Stimulated activated CD8-positive, alpha-beta memory T cell treated with anti-CD3 and anti-CD28 coated beads, Interleukin-4, amount 100 ng/mL, for 4 hours (primary cell): ENCODE measurements around the gene SMC3.

Experiments
- DNase-seq, 2 donors: peaks; one replicate each; pipeline ENCODE4 v3.0.0-alpha.2; 2020; ENCODE audit warnings: low read depth in 2 of 2, low spot score in 1 of 2

SMC3 gene

GRCh38 chr10:110644598-110645462 is 77.3 kb downstream of the SMC3 start:
- DNase-seq, result no peak

GRCh38 chr10:110646417-110647135 is 79.1 kb downstream of the SMC3 start:
- no peak for DNase-seq

GRCh38 chr10:110647136-110647430 is 79.6 kb downstream of the SMC3 start:
- no peak for DNase-seq

GRCh38 chr10:110648692-110649346 is 81.3 kb downstream of the SMC3 start:
- no peak for DNase-seq

DNA sequence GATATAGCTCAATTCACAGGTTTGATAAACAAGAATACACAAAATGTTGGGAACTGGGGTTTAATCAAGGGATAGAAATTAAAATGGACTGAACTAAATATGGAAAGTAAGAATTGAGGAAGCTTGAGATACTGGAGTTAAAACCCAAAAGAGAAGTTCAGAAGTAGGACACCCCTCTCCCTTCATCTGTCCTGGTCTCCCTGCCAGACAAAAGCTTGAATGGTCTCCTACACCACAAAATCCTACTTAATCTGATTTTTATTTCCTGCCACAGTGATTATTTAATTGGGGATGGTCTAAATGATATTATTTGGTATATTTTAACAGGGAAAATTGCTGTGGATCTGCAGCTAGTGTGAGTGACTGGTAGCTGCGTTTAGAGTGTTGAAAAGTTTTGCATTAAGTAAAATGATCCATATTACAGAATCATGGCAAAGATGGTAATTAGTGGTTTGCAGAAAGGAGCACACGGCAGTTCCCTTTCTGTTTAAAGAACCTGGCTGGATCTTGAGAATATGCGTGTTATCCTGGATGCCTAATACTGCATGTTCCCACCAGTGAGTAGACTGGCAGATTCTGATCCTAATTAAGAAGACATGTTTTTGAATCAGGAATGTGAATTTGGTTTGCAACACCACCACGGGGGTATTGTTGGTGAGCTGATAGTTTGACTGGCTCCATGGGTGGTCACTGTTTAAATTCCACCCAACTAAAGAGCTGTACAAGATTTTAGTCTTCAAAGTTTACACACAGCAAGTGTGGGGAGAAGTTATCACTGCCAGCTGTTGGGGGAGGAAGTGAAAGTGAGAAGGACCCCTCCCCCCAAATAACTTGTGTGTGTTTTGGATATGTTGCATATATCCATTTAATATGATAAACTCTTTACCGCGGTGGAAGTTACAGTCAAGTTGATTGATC is 82.1 kb downstream of the SMC3 start:
- no peak for DNase-seq

DNA sequence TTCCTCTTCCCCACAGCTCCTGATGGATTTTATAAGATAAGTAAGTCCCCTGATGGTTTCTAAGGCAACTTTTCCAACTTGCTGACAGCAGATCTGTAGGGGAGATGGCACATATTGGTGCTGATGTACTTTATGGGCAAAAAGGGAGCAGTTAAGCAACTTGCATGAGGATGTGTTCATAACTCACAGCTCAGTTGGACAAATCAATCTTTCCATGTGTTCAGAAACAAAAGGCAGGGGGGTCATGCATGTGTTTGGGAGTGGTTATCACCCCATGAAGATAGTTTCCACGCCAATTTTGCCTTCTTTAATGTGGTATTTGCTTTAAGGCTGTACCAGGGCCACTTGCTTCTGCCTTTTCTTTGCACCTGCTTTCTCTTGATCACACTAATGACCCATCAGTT is 82.8 kb downstream of the SMC3 start:
- no peak for DNase-seq

- no peak for DNase-seq
Observed at GRCh38 chr10:110651044-110651958, 83.8 kb downstream of the SMC3 start.

DNA sequence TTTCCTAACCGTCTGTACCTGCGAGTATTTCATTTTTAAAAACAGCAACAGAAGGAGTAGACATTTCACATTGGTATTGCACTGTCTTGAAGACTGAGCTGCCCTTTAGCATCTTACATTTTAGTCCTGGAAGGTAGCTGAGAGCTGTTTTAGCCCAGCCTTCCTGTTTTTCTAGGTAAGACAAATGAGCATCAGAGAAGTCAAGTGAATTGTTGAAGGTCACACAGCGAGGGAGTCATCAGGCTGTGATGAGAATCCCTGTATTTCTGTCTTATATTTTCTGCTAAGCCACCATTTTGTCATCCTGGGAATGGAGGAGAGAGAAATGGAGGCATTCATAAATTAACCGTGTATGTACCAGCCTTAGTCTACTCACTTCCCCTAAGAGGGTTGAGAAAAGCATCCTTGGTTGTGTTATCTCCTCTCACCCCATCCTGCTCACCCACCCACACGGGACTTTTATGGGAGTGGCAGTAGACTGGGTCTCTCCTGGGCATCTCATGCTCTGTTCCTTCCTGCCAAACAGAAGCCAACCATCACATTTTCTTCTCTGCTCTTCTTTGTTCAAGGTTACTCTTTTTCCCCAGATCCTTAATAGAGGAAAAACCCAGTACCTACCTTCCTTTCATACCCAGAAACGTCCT is 85.1 kb downstream of the SMC3 start:
- no peak for DNase-seq
